Hepatocyte (in vitro differentiated cells): Measurements from ENCODE around the gene ZNF10. TPM values are rescaled to one million over a fixed set of nuclear protein-coding genes. Genes with fewer than 3 reads are reported as not detected.
A peak's percentile ranks its signal among the peaks of the same experiment; 100 is the strongest.

ENCODE experiments used
- DNase-seq: peaks from one replicate; pipeline ENCODE4 v3.0.0-alpha.2; 2016; ENCODE audit warnings: low spot score
- H2AFZ ChIP-seq: fragments of 200-600 bp; sonication (generic); 2 replicates; pipeline ENCODE4 v1.6.0; 2016; ENCODE audit warnings: antibody characterized with exemption, mild to moderate bottlenecking
- H3K27ac ChIP-seq: fragments of 200-600 bp; sonication (generic); 2 replicates; pipeline ENCODE4 v1.5.1; 2016; ENCODE audit warnings: mild to moderate bottlenecking
- H3K27me3 ChIP-seq: fragments of 200-600 bp; sonication (generic); 2 replicates; pipeline ENCODE4 v1.6.1; 2016
- H3K36me3 ChIP-seq: fragments of 200-600 bp; sonication (generic); replicated peaks from 2 replicates; pipeline ENCODE4 v1.5.1; 2016; ENCODE audit warnings: low read depth; ENCODE audit not compliant: insufficient read depth
- H3K4me1 ChIP-seq: fragments of 200-600 bp; sonication (generic); 2 replicates; pipeline ENCODE4 v1.5.1; 2016; ENCODE audit warnings: mild to moderate bottlenecking, moderate library complexity; ENCODE audit not compliant: insufficient read depth
- H3K4me2 ChIP-seq: fragments of 200-600 bp; sonication (generic); 2 replicates; pipeline ENCODE4 v1.6.0; 2016
- H3K4me3 ChIP-seq: fragments of 200-600 bp; sonication (generic); 2 replicates; pipeline ENCODE4 v1.5.1; 2016; ENCODE audit warnings: mild to moderate bottlenecking
- H3K79me2 ChIP-seq: fragments of 200-600 bp; sonication (generic); 2 replicates; pipeline ENCODE4 v1.6.0; 2017; ENCODE audit warnings: mild to moderate bottlenecking
- H3K9me2 ChIP-seq: fragments of 200-600 bp; sonication (generic); replicated peaks from 2 replicates; pipeline ENCODE4 v1.6.0; 2017; ENCODE audit warnings: mild to moderate bottlenecking; ENCODE audit not compliant: insufficient read depth
- H3K9me3 ChIP-seq: fragments of 200-600 bp; sonication (generic); 2 replicates; pipeline ENCODE4 v1.5.1; 2016; ENCODE audit warnings: low read depth, mild to moderate bottlenecking
- H4K20me1 ChIP-seq: fragments of 200-600 bp; sonication (generic); 2 replicates; pipeline ENCODE4 v1.6.0; 2016; ENCODE audit warnings: mild to moderate bottlenecking; ENCODE audit not compliant: insufficient read depth, poor library complexity, severe bottlenecking
- EZH2 ChIP-seq: fragments of 200-600 bp; sonication (generic); IDR thresholded peaks from 2 replicates; pipeline ENCODE4 v1.6.1; 2016; ENCODE audit warnings: antibody characterized with exemption, mild to moderate bottlenecking, borderline replicate concordance
- EZH2phosphoT487 ChIP-seq: fragments of 200-600 bp; sonication (generic); IDR thresholded peaks from one replicate; pipeline ENCODE4 v1.6.1; 2018; ENCODE audit warnings: antibody characterized with exemption, mild to moderate bottlenecking, low read depth, moderate library complexity; ENCODE audit not compliant: unreplicated experiment, severe bottlenecking
- WGBS: methylation state at CpG from one replicate; pipeline ENCODE4 v1.1.6; 2016; ENCODE audit warnings: low lambda C conversion rate; ENCODE audit errors: missing lambda C conversion rate; 5-methylcytosine and 5-hydroxymethylcytosine counted together
- polyA plus RNA-seq: library from polyadenylated mRNA; unstranded; fragments of >200 nt; fragmentation: Nextera tagmentation; extraction: Ambion mirVana; gene quantifications from 2 replicates; pipeline ENCODE4 v1.2.1, GENCODE V29; 2016
- total RNA-seq: library from RNA; depleted of rRNA; stranded (reverse); fragments of >200 nt; gene quantifications from 2 replicates; pipeline ENCODE4 v1.2.3, GENCODE V29; 2014
- TF ChIP-seq, protein P1 (sequence below): fragments of 200-600 bp; sonication (generic); IDR thresholded peaks from 2 replicates; pipeline ENCODE4 v1.5.1; 2016; ENCODE audit warnings: antibody characterized with exemption, mild to moderate bottlenecking; ENCODE audit not compliant: poor library complexity

Gene ZNF10
- total and polyA plus RNA-seq, 2 experiments from 2014 or later = 7.3 to 14.4 TPM

DNA sequence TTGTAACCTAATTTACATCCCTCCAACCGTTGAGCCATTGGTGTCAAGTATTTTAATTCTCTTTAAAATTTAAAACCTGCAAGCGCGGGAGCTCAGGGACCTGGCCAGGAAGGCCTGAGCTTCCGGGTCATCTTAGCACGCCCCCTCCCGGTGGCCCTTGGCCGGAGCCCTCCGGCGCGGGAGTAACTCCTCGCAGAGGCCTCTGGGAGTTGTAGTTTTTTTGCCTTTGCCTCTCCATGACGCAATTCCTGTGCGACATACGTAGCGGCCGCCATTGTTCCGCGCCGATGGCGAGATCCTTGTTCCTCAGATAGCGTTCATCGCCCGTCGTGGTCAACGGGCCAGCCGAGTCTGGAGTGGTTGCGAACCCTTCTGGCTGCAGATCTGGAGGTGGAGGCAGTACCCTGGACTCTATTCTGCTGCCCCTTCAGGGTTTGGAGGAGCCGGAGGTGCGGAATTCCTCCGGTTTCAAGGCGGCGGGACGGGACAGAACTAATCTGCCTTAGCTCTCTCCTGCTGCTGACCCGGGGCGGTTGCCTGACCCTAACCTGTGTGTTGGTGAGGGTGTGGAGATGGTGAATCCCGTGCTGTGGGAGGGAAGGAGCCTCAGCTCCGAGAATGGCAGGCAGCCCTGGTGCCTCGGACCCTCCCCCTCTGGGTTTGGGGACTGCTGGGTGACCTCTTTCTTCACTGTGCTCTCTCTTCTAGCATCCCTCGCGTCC lies 51.0 kb downstream of the ZNF10 start, which contains the start of gene ZNF268:
Gene ZNF268 (plus strand): TSS at position 258 of the 722 bp plus-strand sequence. CDS start 503 bp downstream, outside the sequence.
- peaks cover 5% of the 10 kb centered on the region for H3K36me3 ChIP-seq
- H3K4me2 ChIP-seq = peak within 1 kb of the TSS; percentile 97
- H3K4me3 ChIP-seq = peak within 1 kb of the TSS; percentile 83
- H3K27me3 ChIP-seq = no peaks in the 10 kb centered on the region
- 3% methylated on average over 39 of the region's 40 CpGs for WGBS
- peaks cover 6% of the 10 kb centered on the region for H3K4me1 ChIP-seq
- H3K27ac ChIP-seq = peak within 1 kb of the TSS; percentile 83
- no peaks in the 10 kb centered on the region for H3K9me2 ChIP-seq
- peak; percentile 96 for DNase-seq
- H3K79me2 ChIP-seq = peaks cover 14% of the 10 kb centered on the region
- H3K9me3 ChIP-seq = peaks cover 19% of the 10 kb centered on the region
- H4K20me1 ChIP-seq = no peaks in the 10 kb centered on the region
- H2AFZ ChIP-seq = peak within 1 kb of the TSS; percentile 94
- TF ChIP-seq, protein P1, sequence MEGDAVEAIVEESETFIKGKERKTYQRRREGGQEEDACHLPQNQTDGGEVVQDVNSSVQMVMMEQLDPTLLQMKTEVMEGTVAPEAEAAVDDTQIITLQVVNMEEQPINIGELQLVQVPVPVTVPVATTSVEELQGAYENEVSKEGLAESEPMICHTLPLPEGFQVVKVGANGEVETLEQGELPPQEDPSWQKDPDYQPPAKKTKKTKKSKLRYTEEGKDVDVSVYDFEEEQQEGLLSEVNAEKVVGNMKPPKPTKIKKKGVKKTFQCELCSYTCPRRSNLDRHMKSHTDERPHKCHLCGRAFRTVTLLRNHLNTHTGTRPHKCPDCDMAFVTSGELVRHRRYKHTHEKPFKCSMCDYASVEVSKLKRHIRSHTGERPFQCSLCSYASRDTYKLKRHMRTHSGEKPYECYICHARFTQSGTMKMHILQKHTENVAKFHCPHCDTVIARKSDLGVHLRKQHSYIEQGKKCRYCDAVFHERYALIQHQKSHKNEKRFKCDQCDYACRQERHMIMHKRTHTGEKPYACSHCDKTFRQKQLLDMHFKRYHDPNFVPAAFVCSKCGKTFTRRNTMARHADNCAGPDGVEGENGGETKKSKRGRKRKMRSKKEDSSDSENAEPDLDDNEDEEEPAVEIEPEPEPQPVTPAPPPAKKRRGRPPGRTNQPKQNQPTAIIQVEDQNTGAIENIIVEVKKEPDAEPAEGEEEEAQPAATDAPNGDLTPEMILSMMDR = peak; percentile 91
- no peak for TF ChIP-seq EZH2

DNA sequence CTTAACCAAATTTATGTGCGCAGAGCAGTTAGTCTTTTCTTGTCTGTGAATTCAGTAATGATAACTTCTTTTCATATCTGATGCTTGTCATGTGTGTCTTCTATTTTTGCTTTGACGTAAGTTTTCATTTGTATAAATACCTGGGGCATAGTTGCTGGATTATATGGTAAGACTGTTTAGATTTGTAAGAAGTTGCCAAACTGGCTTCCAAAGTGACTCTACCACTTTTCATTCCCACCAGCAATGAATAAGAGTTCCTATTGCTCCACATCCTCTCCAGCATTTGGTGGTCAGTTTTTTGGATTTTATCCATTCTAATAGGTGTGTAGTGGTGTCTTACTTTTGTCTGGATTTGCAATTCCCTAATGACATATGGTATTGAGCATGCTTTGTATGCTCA lies 59.7 kb downstream of the ZNF10 start:
- H3K9me3 ChIP-seq = peaks cover 78% of the 10 kb centered on the region
- no peak overlapping the region for H2AFZ ChIP-seq
- H3K4me1 ChIP-seq = no peaks in the 10 kb centered on the region
- TF ChIP-seq EZH2 (no peak), EZH2phosphoT487 (no peak)
- TF ChIP-seq, protein P1 = no peak
- H3K79me2 ChIP-seq = no peaks in the 10 kb centered on the region
- DNase-seq = no peak
- no peaks in the 10 kb centered on the region for H4K20me1 ChIP-seq
- WGBS = 100% methylated on average over 2 of the region's 2 CpGs
- peaks cover 52% of the 10 kb centered on the region for H3K36me3 ChIP-seq
- H3K27me3 ChIP-seq = no peaks in the 10 kb centered on the region
- H3K4me3 ChIP-seq = no peak overlapping the region
- H3K27ac ChIP-seq = no peak overlapping the region
- no peak overlapping the region for H3K4me2 ChIP-seq
- H3K9me2 ChIP-seq = no peaks in the 10 kb centered on the region

DNA sequence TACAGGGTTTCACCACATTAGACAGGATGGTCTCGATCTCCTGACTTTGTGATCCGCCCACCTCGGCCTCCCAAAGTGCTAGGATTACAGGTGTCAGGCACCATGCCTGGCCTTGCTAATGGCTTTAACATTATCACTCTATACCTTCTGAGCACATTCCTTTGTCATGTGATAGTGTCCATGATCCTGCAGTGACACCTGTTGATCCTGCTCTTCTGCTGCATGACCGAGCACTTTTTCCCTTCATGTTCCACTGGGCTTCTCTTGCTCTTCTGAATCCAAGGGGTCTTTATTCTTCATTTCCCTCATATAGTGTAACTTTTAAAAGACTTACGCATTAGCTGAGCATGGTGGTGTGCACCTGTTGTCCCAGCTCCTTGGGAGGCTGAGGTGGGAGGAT lies 62.4 kb downstream of the ZNF10 start:
- WGBS = 97% methylated on average over 5 of the region's 5 CpGs

More for the DNA sequence above, 62.4 kb downstream of the ZNF10 start:
- TF ChIP-seq, protein P1 = no peak
- TF ChIP-seq EZH2 (no peak), EZH2phosphoT487 (no peak)
- Histone ChIP-seq H3K27ac (no peak overlapping the region), H4K20me1 (no peaks in the 10 kb centered on the region), H3K27me3 (no peaks in the 10 kb centered on the region), H3K79me2 (no peaks in the 10 kb centered on the region), H3K4me2 (no peak overlapping the region), H3K4me3 (no peak overlapping the region), H3K9me3 (peaks cover 71% of the 10 kb centered on the region), H3K9me2 (no peaks in the 10 kb centered on the region), H2AFZ (no peak overlapping the region), H3K4me1 (no peaks in the 10 kb centered on the region), H3K36me3 (peaks cover 43% of the 10 kb centered on the region)
- no peak for DNase-seq
